Kidney tubule cell (primary cell): ENCODE data around the gene VAMP7.
"Not testable (repeated sequence)": the region's sequence is repeated elsewhere in the genome, so short reads cannot be mapped to it uniquely, and the experiment has no call there.

Experiments
- DNase-seq: peaks from one replicate; pipeline ENCODE4 v3.0.0-alpha.2; 2018; ENCODE audit warnings: low spot score

VAMP7 gene

GRCh38 chrX:155881158-155881993 is at the start of gene VAMP7:
Gene VAMP7, plus strand, starts transcription at chrX:155881345. Its CDS starts 8,122 bp downstream, at chrX:155889467.
- DNase-seq = peak; percentile 88

GRCh38 chrX:155841232-155841631 is 39.9 kb upstream of the VAMP7 start:
- peak; percentile 1 for DNase-seq

- not testable (repeated sequence) for DNase-seq
These were observed 29.4 kb upstream of the VAMP7 start for GRCh38 chrX:155851786-155852185.

GRCh38 chrX:155857561-155857960 is 23.6 kb upstream of the VAMP7 start:
- DNase-seq = peak; percentile 5

- no peak for DNase-seq
These were observed 16.5 kb upstream of the VAMP7 start for GRCh38 chrX:155864655-155865054.

DNA sequence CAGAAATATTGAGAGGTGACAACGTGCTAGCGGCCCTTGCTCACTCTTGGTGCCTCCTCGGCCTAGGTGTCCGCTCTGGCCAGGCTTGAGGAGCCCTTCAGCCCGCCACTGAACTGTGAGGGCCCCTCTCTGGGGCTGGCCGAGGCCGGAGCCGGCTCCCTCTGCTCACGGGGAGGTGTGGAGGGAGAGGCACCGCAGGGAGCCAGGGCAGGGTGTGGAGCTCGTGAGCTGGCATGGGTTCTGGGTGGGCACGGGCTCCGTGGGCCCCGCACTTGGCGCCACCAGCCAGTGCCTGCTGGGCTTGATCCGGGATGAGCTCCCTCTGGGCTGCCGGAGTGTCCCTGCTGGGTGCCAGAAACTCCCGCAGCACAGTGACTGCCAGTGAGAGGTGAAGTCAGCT is 16.0 kb upstream of the VAMP7 start:
- no peak for DNase-seq

- DNase-seq = no peak
These were observed 13.3 kb upstream of the VAMP7 start for GRCh38 chrX:155867821-155868220.

DNA sequence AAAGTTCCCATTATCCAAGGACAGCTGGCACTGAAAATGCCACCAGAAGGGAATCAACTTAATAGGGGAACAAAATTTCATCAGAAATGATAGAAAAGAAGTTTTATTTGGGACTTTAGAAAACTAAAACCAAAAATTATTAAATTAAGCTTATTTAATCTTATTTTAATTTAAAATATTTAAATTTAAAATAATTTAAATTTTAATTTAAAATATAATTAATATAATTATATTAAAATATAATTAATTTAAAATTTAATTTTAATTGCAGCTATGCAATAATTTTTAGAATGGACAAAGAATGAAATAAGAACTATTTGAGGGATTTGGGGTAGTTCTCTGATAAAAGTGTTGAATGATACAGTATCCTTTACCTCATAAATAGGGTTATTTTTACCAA is 10.2 kb upstream of the VAMP7 start:
- DNase-seq = no peak

- no peak for DNase-seq
These were observed 9.2 kb upstream of the VAMP7 start for GRCh38 chrX:155871934-155872333.

GRCh38 chrX:155873188-155873587 is 8.0 kb upstream of the VAMP7 start:
- DNase-seq = no peak

DNA sequence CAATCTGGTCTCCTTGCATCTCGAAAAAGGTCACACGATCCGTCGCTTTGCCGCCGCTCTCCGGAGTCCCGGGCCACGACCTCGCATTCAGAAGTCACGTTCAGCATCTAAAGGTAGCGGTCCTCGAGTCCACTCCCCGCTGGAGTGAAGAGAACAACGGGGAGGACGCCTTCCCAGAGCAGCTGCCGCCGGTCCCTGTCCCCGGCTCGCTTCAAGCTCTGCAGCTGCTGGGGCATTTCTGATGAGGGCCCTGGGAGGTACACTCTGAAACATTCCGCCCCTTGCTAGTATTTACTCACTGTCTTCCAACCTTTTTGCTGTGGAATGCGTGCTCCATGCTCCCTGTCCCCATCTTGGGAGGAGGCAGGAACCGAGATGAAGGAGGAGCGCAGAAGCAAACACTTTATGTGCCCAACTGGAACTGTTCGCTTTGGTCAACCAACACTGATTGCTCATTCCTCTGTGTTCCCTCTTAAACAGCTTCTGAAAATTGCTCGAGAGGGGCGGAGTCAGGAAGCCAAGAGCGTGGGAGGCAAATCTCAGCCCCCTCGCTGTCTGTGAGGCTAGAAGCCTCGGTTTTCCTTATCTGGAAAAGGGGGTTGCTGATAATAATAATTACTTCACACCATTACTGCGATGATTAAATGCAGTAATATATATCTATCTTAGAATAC is 6.4 kb upstream of the VAMP7 start:
- DNase-seq = no peak

DNA sequence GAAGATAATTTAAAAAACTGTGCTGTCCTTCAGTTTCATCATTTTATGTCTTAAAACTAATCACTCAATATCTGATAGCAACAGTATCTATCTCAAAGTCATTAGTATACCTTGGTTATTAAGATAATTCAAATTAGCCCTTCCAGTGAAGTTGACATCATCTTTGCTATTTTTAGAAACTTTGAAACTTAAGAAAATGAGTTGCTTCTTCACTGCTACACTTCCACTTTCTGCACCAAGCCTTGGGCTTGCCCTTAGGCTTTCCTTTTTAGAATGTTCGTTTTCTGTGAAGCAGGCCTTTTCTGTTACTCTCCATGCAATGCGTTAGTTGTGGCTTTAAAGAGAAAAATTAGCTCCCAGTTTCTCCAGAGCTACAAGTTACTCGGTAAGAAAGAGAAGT is 4.4 kb upstream of the VAMP7 start:
- DNase-seq = no peak

DNA sequence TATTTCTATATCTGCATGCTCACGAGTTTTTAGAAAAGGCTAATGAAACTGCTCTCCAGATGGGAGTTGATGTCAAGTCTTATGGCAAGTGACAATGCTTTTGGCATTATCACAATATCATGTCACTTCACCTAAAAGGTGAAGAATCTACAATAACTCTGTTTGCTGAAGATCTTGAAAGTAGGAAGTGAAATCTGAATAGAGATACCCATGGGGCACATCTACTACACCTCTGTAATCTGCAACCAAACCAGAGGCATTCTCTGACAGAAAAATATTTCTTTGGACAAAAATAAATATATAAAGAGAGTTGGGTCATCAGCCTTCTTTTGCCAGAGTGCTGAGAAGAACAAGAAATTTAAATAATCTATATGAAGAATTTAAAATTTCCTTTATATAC is 3.9 kb upstream of the VAMP7 start:
- DNase-seq = no peak

DNA sequence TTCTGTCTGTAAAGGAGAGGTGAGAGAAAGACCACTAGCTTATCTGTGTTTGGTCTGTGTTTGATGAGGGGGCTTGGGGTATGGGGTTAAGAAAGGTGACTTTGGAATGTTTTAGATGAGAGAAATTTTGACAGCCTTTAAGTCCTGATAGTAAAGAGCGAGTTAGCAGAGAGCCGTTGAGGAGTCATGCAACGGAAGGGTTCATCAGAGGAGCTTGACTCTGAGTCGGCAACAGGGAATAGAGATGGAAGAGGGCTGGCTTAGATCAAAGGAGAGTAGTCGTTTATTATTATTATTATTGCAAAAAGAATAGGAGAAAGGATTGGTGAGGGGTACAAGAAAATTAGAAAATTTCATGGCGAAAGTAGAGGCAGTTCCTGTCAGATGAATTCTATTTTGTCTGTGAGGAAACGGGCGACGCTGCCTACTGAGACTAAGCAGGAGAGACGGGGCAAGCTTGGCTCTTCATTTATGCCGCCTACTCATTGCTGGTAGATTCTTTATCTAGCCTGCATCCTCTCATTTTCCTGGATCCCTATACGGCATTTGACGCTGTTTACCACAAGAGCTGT is 473 bp upstream of the VAMP7 start:
- no peak for DNase-seq

DNA sequence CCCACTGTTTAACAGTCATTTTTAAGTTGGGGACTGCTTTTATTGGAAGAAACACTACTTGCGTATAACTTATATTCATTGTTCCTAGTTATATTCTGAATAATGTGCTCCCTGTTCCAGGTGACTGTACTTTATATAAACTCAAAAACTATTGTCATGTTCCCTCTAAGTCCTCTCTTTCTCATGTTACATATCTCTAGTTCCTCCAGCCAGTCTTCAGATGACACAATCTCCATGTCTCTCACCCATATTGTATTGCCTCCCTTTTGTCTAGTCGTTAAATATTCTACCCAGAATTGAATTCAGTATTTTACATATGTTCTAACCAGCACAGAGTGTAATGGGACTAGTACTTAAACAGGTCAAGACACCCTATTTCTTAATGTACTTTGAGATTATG is 5.3 kb downstream of the VAMP7 start:
- no peak for DNase-seq

GRCh38 chrX:155888139-155888538 is 7.0 kb downstream of the VAMP7 start:
- peak; percentile 90 for DNase-seq

DNA sequence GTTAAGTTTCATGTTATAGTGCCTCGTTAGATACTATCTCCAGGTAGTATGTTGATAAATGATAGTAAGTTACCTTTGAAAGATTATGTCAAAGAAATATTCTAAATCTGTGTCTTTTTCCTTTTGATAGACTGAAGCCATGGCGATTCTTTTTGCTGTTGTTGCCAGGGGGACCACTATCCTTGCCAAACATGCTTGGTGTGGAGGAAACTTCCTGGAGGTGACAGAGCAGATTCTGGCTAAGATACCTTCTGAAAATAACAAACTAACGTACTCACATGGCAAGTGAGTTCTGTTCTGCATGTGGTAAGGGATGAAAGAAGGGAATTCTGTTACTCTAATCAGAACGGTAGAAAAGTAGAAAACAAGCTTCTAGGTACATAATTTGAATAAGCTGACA is 8.2 kb downstream of the VAMP7 start:
- DNase-seq = peak; percentile 5

GRCh38 chrX:155891446-155892210 is 10.5 kb downstream of the VAMP7 start:
- peak; percentile 31 for DNase-seq

GRCh38 chrX:155893521-155893920 is 12.4 kb downstream of the VAMP7 start:
- no peak for DNase-seq

- peak; percentile 9 for DNase-seq
These were observed 15.4 kb downstream of the VAMP7 start for GRCh38 chrX:155896512-155896911.

GRCh38 chrX:155899366-155899765 is 18.2 kb downstream of the VAMP7 start:
- DNase-seq = no peak

DNA sequence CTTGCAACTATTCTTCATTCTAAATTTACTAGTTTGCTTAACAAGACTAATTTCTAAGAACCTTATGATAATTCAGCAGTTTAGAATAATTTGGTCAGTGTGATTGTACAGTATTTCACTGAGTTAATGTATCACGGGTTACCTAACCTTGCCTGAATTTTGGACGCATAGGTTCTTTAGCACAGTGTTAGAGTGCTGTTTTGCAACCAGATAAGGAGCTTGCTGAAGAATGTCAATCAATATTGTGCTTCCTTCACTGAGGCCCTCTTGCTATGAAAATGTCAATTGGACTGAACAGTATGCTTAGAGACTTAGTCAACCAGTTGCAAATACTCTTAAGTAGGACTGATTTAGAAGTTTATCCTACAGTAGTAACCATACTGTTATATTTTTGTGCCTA is 19.6 kb downstream of the VAMP7 start:
- DNase-seq = no peak
